Glutamatergic neuron (in vitro differentiated cells): ENCODE measurements around the gene KRTAP6-1. TPM values are rescaled to one million over a fixed set of nuclear protein-coding genes. Genes with fewer than 3 reads are reported as not detected.

Experiments used
- DNase-seq: peaks from one replicate; pipeline ENCODE4 v3.0.0; 2022
- H3K27ac Mint-ChIP-seq: one replicate; pipeline ENCODE4 v1.8.0; 2020; ENCODE audit warnings: mild to moderate bottlenecking, mixed read lengths, inconsistent platforms; ENCODE audit not compliant: unreplicated experiment
- H3K27me3 Mint-ChIP-seq: one replicate; pipeline ENCODE4 v1.8.0; 2020; ENCODE audit warnings: mild to moderate bottlenecking, moderate library complexity, mixed read lengths, inconsistent platforms; ENCODE audit not compliant: unreplicated experiment
- H3K36me3 Mint-ChIP-seq: one replicate; pipeline ENCODE4 v1.8.0; 2020; ENCODE audit warnings: mild to moderate bottlenecking, mixed read lengths, inconsistent platforms; ENCODE audit not compliant: unreplicated experiment
- H3K4me1 Mint-ChIP-seq: one replicate; pipeline ENCODE4 v1.8.0; 2020; ENCODE audit warnings: mild to moderate bottlenecking, low read depth, mixed read lengths, inconsistent platforms; ENCODE audit not compliant: unreplicated experiment
- H3K4me3 Mint-ChIP-seq: one replicate; pipeline ENCODE4 v1.8.0; 2020; ENCODE audit warnings: mild to moderate bottlenecking, mixed read lengths, inconsistent platforms; ENCODE audit not compliant: unreplicated experiment
- H3K9me3 Mint-ChIP-seq: one replicate; pipeline ENCODE4 v1.8.0; 2020; ENCODE audit warnings: mild to moderate bottlenecking, moderate library complexity, mixed read lengths, inconsistent platforms; ENCODE audit not compliant: unreplicated experiment
- long read RNA-seq: library from polyadenylated mRNA; unstranded; transcript quantifications from one replicate; pipeline ENCODE4 v2.0.0, GENCODE V29; 2020; ENCODE audit not compliant: unreplicated experiment
- total RNA-seq: library from RNA; stranded (reverse); fragmentation: NEBNext Ultra II Directional; extraction: Animal tissue kit (Norgen Biotek cat#: 25700); gene quantifications from one replicate; pipeline ENCODE4 v1.2.1, GENCODE V29; 2021; ENCODE audit not compliant: unreplicated experiment
- TF ChIP-seq, protein P1 (sequence below): fragments of 200-600 bp; sonication (generic); IDR thresholded peaks from one replicate; pipeline ENCODE4 v1.5.0; 2021; ENCODE audit not compliant: partially characterized antibody, unreplicated experiment

KRTAP6-1 gene, protein sequence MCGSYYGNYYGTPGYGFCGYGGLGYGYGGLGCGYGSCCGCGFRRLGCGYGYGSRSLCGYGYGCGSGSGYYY
- total RNA-seq = not detected
- long read RNA-seq = 0 reads

DNA sequence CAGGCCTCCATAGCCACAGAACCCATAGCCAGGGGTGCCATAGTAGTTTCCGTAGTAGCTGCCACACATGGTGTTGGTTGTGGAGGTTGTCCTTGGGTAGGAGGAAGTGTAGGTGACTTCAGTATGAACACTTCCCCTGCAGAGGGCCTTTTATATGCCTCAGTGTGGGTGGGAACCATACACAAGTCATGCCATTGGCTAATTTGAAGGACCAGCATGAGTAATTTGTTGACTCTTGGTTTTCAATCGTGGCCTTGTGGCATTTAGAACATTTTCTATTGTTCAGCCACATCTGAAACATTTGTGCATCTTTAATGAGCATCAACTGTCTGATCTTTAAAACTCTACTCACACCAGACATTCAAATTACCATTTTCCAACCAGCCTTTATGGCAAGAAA is at the start of gene KRTAP6-1:
TSS of gene KRTAP6-1 (minus strand) at position 95 of the 400 bp plus-strand sequence. CDS start at position 69, 26 bp downstream.
- no peaks in the 10 kb centered on the region for H3K36me3 Mint-ChIP-seq
- H3K27me3 Mint-ChIP-seq = no peaks in the 10 kb centered on the region
- H3K9me3 Mint-ChIP-seq = no peaks in the 10 kb centered on the region
- H3K4me1 Mint-ChIP-seq = no peaks in the 10 kb centered on the region
- H3K4me3 Mint-ChIP-seq = no peak within 1 kb of the TSS
- TF ChIP-seq, protein P1, sequence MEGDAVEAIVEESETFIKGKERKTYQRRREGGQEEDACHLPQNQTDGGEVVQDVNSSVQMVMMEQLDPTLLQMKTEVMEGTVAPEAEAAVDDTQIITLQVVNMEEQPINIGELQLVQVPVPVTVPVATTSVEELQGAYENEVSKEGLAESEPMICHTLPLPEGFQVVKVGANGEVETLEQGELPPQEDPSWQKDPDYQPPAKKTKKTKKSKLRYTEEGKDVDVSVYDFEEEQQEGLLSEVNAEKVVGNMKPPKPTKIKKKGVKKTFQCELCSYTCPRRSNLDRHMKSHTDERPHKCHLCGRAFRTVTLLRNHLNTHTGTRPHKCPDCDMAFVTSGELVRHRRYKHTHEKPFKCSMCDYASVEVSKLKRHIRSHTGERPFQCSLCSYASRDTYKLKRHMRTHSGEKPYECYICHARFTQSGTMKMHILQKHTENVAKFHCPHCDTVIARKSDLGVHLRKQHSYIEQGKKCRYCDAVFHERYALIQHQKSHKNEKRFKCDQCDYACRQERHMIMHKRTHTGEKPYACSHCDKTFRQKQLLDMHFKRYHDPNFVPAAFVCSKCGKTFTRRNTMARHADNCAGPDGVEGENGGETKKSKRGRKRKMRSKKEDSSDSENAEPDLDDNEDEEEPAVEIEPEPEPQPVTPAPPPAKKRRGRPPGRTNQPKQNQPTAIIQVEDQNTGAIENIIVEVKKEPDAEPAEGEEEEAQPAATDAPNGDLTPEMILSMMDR = no peak
- DNase-seq = no peak
- H3K27ac Mint-ChIP-seq = no peak within 1 kb of the TSS

DNA sequence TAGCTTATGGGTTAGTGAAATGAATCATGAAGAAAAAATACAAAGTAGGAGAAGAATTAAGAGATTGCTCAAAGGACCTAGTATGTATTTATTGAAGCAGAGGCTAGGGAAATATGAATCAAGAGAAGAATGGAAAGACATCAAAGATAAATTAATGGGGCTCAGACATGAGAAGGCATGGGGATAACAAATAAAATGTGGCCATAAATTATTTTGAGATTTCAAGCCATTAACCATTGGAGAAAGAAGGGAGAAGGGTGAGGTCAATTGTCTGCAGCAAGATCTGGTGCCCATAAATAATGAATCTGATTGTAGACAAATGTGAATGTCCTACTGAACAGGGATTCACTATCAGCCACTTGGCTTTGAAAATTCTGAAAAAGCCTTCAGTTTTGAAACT is 39.2 kb upstream of the KRTAP6-1 start:
- H3K4me1 Mint-ChIP-seq = no peaks in the 10 kb centered on the region
- no peak overlapping the region for H3K4me3 Mint-ChIP-seq
- TF ChIP-seq, protein P1 = no peak
- no peaks in the 10 kb centered on the region for H3K36me3 Mint-ChIP-seq
- H3K27ac Mint-ChIP-seq = no peak overlapping the region
- no peak for DNase-seq
- H3K9me3 Mint-ChIP-seq = no peaks in the 10 kb centered on the region
- H3K27me3 Mint-ChIP-seq = no peaks in the 10 kb centered on the region

DNA sequence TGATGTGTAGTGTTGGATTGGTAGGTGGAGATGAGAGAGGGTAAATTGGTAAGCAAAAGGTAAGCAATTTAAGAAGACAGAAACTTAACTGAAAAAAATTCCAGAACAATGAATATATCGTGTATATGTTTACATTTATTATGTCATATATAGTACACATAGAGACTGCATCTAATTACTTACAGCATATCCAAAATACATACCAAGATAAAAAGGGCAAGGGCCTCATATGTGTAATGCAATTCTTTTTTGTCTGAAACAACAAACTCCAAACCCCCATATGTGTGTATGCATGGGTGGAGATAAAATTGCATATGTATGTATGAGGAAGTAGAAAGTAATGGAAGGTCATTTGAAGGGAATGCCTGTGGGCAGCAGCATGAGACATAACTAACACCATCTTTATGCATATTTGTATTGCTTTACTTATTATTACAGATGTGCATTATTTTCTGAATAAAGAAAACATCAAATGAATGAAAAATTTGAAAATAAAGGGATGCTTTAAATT is 33.2 kb upstream of the KRTAP6-1 start:
- H3K4me3 Mint-ChIP-seq = no peak overlapping the region
- no peaks in the 10 kb centered on the region for H3K36me3 Mint-ChIP-seq
- TF ChIP-seq, protein P1 = no peak
- H3K27me3 Mint-ChIP-seq = no peaks in the 10 kb centered on the region
- no peak for DNase-seq
- no peaks in the 10 kb centered on the region for H3K4me1 Mint-ChIP-seq
- H3K9me3 Mint-ChIP-seq = no peaks in the 10 kb centered on the region
- no peak overlapping the region for H3K27ac Mint-ChIP-seq

DNA sequence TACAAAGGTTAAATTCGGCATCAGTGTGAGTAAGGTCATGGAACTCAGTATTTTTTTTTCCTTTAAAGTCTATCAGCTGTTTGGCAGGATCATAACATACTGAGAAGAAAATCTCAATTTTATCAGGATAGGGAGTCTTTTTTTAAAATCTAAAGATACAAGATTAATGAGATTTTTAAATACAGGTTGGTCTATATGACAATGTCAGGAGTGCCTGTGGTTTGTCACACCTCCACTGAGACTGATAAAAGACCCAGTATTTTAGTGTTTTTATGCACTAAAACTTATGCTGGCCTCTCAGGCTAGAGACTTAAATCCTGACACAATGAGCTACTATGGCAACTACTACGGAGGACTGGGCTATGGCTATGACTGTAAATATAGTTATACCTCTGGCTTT is 28.8 kb upstream of the KRTAP6-1 start, which contains the start of gene KRTAP20-3:
TSS of gene KRTAP20-3 (plus strand) at position 301 of the 400 bp plus-strand sequence.
- Mint-ChIP-seq H3K4me3 (no peak within 1 kb of the TSS), H3K9me3 (no peaks in the 10 kb centered on the region), H3K4me1 (no peaks in the 10 kb centered on the region), H3K36me3 (no peaks in the 10 kb centered on the region), H3K27me3 (no peaks in the 10 kb centered on the region), H3K27ac (no peak within 1 kb of the TSS)
- TF ChIP-seq, protein P1 = no peak
- DNase-seq = no peak

DNA sequence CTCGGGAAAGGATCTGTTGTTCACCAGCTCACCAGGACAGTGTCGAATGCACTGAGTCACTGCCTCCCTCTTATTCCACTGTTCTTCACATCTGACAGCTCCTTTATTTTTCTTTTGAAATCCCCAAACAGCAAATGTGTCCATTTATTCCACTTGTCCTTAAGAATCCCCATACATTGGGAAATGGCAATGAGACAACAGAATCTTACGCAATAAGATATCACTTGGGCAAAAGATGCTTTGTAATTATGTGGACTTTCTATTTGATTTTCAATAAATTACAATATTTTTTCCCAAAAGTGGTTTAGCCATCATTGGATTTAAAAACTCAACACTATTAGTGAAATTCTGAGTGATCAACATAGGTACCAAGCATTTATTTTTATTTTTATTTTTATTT is 25.0 kb upstream of the KRTAP6-1 start:
- no peak for DNase-seq
- TF ChIP-seq, protein P1 = no peak
- no peaks in the 10 kb centered on the region for H3K9me3 Mint-ChIP-seq
- H3K27me3 Mint-ChIP-seq = no peaks in the 10 kb centered on the region
- no peak overlapping the region for H3K27ac Mint-ChIP-seq
- H3K4me1 Mint-ChIP-seq = no peaks in the 10 kb centered on the region
- H3K4me3 Mint-ChIP-seq = no peak overlapping the region
- no peaks in the 10 kb centered on the region for H3K36me3 Mint-ChIP-seq
